Measurements from ENCODE around the gene HNRNPDL.

GRCh38 chr4:82462415-82462831 lies 32.2 kb upstream of the HNRNPDL start:
- TF ChIP-seq POLR2A (IDR thresholded peaks at IDR 0.05) (no peak), EP300 (IDR thresholded peaks at IDR 0.05) (no peak)
- TF ChIP-seq, protein P1, sequence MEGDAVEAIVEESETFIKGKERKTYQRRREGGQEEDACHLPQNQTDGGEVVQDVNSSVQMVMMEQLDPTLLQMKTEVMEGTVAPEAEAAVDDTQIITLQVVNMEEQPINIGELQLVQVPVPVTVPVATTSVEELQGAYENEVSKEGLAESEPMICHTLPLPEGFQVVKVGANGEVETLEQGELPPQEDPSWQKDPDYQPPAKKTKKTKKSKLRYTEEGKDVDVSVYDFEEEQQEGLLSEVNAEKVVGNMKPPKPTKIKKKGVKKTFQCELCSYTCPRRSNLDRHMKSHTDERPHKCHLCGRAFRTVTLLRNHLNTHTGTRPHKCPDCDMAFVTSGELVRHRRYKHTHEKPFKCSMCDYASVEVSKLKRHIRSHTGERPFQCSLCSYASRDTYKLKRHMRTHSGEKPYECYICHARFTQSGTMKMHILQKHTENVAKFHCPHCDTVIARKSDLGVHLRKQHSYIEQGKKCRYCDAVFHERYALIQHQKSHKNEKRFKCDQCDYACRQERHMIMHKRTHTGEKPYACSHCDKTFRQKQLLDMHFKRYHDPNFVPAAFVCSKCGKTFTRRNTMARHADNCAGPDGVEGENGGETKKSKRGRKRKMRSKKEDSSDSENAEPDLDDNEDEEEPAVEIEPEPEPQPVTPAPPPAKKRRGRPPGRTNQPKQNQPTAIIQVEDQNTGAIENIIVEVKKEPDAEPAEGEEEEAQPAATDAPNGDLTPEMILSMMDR (IDR thresholded peaks at IDR 0.05), result peak; percentile 33 to 90
